ENCODE data around the gene SLC24A4.

SLC24A4 gene

DNA sequence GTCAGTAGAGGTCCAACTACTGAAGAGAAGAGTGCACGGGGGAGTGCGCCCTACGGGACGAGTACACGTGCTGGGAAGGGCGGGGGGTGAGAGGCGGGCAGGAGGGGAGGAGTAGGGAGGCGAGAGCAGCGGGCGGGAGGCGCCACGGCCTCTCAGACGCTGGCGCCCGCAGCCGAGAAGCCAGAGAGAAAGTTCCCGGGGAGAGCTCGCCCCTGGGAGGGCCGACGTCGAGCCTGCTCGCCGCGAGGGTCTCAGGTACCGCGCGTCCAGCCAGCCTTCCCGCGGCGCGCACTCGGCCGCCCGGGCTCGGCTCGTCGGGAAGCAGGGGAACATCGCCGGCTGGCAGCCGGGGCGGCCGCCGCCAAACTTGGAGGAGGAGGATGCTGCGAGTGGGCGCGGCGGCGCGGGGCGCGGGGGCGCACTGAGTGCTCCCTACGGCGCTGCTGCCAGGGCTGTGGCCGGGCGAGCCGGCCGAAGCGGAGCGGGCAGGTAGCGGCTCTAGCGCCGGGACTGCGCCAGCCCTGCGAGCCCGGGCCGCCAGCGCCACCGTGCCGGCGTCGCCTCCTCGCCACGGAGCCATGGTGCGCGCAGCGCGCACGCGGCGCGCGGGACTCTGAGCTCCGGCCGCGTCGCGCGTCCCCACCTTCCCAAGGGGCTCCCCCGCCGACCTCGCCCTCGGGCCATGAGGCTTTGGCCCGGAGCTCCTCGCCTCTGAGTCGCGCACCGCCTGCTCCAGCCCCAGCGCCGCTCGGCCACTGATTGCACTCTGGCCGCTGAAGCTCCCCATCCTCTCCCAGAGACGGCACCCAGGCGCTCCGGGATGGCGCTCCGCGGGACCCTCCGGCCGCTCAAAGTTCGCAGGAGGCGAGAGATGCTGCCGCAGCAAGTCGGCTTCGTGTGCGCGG lies at the start of gene SLC24A4 (continued):
- TF ChIP-seq GLI4 (tag by site-specific recombination; IDR thresholded peaks at IDR 0.05) (no peak), ZNF768 (tag by site-specific recombination; IDR thresholded peaks at IDR 0.05) (no peak), ZNF302 (tag by site-specific recombination; IDR thresholded peaks at IDR 0.05; ENCODE audit: low read depth) (no peak), ZFP37 (tag by site-specific recombination; IDR thresholded peaks at IDR 0.05) (no peak), ZNF341 (tag by site-specific recombination; IDR thresholded peaks at IDR 0.05; ENCODE audit: low read depth) (peak; percentile 94), ZNF155 (tag by site-specific recombination; IDR thresholded peaks at IDR 0.05) (no peak), ZNF549 (tag by site-specific recombination; IDR thresholded peaks at IDR 0.05) (no peak), ZNF701 (tag by site-specific recombination; IDR thresholded peaks at IDR 0.05) (no peak), ZNF292 (tag by site-specific recombination; IDR thresholded peaks at IDR 0.05; ENCODE audit: borderline replicate concordance, low read depth) (no peak), ZNF626 (tag by site-specific recombination; IDR thresholded peaks at IDR 0.05) (no peak), ZBTB7A (tag by site-specific recombination; IDR thresholded peaks at IDR 0.05; ENCODE audit: low read depth) (no peak), ZNF561 (tag by site-specific recombination; IDR thresholded peaks at IDR 0.05; ENCODE audit: borderline replicate concordance) (0 out of 2 replicates have a peak, but pooled peaks have one; percentile 30), ZNF670 (tag by site-specific recombination; IDR thresholded peaks at IDR 0.05; ENCODE audit: low read depth) (no peak), ZNF138 (tag by site-specific recombination; IDR thresholded peaks at IDR 0.05; ENCODE audit: borderline replicate concordance) (no peak), SETDB1 (IDR thresholded peaks at IDR 0.05; ENCODE audit: insufficient read length, low read length) (no peak), ZNF354C (tag by site-specific recombination; IDR thresholded peaks at IDR 0.05; ENCODE audit: borderline replicate concordance, low read depth) (no peak), TRIM28 (IDR thresholded peaks at IDR 0.05; ENCODE audit: borderline replicate concordance, low read length) (no peak), ZNF777 (tag by site-specific recombination; IDR thresholded peaks at IDR 0.05; ENCODE audit: borderline replicate concordance) (peak; percentile 52; the same call in 1 of the 2 replicates), ZBTB8A (tag by site-specific recombination; IDR thresholded peaks at IDR 0.05) (peak; percentile 42), ZBTB21 (tag by site-specific recombination; IDR thresholded peaks at IDR 0.05) (no peak), ZNF529 (tag by site-specific recombination; IDR thresholded peaks at IDR 0.05; ENCODE audit: insufficient replicate concordance) (no peak), EGR2 (tag by site-specific recombination; IDR thresholded peaks at IDR 0.05; ENCODE audit: low read depth) (peak; percentile 66), KLF10 (tag by site-specific recombination; IDR thresholded peaks at IDR 0.05) (no peak)
- TF ChIP-seq, protein P1, sequence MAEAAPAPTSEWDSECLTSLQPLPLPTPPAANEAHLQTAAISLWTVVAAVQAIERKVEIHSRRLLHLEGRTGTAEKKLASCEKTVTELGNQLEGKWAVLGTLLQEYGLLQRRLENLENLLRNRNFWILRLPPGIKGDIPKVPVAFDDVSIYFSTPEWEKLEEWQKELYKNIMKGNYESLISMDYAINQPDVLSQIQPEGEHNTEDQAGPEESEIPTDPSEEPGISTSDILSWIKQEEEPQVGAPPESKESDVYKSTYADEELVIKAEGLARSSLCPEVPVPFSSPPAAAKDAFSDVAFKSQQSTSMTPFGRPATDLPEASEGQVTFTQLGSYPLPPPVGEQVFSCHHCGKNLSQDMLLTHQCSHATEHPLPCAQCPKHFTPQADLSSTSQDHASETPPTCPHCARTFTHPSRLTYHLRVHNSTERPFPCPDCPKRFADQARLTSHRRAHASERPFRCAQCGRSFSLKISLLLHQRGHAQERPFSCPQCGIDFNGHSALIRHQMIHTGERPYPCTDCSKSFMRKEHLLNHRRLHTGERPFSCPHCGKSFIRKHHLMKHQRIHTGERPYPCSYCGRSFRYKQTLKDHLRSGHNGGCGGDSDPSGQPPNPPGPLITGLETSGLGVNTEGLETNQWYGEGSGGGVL (tag by site-specific recombination; IDR thresholded peaks at IDR 0.05) = peak; percentile 73
- TF ChIP-seq, protein P2, sequence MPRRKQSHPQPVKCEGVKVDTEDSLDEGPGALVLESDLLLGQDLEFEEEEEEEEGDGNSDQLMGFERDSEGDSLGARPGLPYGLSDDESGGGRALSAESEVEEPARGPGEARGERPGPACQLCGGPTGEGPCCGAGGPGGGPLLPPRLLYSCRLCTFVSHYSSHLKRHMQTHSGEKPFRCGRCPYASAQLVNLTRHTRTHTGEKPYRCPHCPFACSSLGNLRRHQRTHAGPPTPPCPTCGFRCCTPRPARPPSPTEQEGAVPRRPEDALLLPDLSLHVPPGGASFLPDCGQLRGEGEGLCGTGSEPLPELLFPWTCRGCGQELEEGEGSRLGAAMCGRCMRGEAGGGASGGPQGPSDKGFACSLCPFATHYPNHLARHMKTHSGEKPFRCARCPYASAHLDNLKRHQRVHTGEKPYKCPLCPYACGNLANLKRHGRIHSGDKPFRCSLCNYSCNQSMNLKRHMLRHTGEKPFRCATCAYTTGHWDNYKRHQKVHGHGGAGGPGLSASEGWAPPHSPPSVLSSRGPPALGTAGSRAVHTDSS (tag by site-specific recombination; IDR thresholded peaks at IDR 0.05) = no peak; the same call in 1 of the 2 replicates
- TF ChIP-seq, protein P3, sequence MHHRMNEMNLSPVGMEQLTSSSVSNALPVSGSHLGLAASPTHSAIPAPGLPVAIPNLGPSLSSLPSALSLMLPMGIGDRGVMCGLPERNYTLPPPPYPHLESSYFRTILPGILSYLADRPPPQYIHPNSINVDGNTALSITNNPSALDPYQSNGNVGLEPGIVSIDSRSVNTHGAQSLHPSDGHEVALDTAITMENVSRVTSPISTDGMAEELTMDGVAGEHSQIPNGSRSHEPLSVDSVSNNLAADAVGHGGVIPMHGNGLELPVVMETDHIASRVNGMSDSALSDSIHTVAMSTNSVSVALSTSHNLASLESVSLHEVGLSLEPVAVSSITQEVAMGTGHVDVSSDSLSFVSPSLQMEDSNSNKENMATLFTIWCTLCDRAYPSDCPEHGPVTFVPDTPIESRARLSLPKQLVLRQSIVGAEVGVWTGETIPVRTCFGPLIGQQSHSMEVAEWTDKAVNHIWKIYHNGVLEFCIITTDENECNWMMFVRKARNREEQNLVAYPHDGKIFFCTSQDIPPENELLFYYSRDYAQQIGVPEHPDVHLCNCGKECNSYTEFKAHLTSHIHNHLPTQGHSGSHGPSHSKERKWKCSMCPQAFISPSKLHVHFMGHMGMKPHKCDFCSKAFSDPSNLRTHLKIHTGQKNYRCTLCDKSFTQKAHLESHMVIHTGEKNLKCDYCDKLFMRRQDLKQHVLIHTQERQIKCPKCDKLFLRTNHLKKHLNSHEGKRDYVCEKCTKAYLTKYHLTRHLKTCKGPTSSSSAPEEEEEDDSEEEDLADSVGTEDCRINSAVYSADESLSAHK (tag by site-specific recombination; IDR thresholded peaks at IDR 0.05) = no peak
- TF ChIP-seq, protein P4, sequence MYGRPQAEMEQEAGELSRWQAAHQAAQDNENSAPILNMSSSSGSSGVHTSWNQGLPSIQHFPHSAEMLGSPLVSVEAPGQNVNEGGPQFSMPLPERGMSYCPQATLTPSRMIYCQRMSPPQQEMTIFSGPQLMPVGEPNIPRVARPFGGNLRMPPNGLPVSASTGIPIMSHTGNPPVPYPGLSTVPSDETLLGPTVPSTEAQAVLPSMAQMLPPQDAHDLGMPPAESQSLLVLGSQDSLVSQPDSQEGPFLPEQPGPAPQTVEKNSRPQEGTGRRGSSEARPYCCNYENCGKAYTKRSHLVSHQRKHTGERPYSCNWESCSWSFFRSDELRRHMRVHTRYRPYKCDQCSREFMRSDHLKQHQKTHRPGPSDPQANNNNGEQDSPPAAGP (tag by site-specific recombination; IDR thresholded peaks at IDR 0.05) = 0 out of 2 replicates have a peak, but pooled peaks have one; percentile 31
- TF ChIP-seq, protein P5, sequence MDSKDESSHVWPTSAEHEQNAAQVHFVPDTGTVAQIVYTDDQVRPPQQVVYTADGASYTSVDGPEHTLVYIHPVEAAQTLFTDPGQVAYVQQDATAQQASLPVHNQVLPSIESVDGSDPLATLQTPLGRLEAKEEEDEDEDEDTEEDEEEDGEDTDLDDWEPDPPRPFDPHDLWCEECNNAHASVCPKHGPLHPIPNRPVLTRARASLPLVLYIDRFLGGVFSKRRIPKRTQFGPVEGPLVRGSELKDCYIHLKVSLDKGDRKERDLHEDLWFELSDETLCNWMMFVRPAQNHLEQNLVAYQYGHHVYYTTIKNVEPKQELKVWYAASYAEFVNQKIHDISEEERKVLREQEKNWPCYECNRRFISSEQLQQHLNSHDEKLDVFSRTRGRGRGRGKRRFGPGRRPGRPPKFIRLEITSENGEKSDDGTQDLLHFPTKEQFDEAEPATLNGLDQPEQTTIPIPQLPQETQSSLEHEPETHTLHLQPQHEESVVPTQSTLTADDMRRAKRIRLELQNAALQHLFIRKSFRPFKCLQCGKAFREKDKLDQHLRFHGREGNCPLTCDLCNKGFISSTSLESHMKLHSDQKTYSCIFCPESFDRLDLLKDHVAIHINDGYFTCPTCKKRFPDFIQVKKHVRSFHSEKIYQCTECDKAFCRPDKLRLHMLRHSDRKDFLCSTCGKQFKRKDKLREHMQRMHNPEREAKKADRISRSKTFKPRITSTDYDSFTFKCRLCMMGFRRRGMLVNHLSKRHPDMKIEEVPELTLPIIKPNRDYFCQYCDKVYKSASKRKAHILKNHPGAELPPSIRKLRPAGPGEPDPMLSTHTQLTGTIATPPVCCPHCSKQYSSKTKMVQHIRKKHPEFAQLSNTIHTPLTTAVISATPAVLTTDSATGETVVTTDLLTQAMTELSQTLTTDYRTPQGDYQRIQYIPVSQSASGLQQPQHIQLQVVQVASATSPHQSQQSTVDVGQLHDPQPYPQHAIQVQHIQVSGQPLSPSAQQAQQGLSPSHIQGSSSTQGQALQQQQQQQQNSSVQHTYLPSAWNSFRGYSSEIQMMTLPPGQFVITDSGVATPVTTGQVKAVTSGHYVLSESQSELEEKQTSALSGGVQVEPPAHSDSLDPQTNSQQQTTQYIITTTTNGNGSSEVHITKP (tag by site-specific recombination; IDR thresholded peaks at IDR 0.05) = peak; percentile 91

Data from HEK293 (cell line).